Measurements from ENCODE around the gene STOX2.

The STOX2 gene

DNA sequence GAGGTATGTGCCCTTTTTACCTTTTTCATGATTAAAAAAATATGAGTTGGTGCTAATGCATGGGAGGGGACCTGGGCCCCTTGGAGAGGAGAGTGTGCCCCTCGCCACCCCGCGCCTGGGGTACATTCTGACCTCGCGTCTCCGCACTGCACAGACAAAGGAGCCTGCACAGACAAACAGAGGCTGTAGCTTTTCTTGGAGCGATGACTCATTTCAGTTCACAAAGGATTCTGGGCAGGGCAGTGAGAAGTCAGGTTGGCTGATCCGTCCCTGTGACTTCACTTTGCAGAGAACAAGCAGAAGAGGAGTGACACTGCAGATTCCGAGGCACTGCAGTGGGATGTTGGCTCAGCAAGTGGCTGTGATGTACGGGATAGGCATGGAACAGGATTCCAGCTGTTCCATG lies 82.9 kb downstream of the STOX2 start:
- peak; percentile 10 to 18 for DNase-seq

DNA sequence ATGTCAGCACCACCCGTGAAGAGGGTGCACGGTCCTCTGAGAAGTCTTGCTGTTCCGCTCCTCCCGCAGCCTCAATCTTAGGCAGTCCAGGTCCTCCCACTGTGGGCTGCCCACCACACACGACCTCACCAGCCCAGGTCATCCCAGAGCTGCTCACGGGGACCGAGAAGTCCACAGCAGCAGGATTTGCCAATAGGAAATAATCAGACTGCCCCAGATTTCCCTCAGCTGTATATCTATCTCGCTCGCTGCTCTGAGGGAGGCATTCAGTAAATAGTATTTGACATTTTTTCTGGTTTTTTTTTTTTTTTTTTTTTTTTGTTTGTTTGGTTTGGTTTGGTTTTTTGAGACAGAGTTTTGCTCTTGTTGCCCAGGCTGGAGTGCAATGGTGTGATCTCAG lies 83.8 kb downstream of the STOX2 start:
- DNase-seq = no peak

DNA sequence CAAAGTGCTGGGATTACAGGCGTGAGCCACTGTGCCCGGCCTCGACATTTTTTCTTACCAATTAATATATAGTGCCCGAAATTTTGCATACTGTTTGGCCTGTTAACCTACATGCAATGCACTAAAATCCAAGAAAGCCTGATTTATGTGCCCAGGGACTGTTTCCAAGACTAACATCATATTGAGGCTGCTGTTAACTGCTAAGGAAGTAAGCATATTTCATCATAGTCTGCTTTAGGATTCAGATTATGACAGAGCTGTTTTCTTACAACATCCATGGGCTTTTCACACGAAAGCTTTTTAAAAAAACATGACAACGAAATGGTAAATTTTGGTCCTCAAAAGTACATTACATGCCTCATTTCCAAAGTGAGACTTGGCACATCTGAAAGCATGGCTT lies 84.4 kb downstream of the STOX2 start:
- peak; percentile 10 to 23 for DNase-seq

DNA sequence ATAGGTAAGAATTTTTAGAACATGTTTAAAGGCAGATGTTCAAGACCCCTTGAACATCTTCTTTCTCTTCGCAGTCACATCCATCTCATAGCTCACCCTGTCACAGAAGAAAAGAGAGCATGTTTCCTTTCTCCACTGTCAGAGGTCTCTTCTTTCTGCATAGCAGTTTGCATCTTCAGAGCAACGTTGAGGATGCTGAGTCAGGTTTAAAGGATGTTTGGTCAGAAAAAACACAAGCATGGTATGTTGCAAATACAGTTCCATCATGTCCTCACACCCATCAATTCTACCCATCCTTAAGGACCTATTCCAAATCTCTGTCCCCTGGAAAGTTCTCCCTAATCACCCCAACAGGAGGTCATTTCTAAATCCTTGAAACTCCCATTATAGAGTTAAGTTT lies 84.8 kb downstream of the STOX2 start:
- DNase-seq = no peak

DNA sequence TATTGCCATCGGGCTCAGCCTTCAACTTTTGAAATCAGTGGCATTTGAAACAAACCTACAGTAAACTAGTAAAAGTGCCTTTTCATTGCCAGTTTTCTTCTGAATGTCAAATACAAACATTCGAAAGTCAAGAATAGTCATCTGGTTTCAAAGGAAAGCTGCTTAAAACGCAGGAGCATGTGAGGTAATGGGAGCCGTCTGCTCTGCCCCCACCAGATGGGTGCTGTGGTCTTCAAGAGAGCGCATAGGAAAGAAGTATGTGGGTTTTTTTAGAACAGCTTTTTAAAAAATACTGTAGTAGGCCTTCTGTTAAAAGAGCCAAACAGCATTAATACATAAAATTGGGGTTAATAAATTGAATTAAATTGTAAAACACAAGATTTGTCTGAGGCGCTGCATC lies 88.6 kb downstream of the STOX2 start:
- no peak for DNase-seq

DNA sequence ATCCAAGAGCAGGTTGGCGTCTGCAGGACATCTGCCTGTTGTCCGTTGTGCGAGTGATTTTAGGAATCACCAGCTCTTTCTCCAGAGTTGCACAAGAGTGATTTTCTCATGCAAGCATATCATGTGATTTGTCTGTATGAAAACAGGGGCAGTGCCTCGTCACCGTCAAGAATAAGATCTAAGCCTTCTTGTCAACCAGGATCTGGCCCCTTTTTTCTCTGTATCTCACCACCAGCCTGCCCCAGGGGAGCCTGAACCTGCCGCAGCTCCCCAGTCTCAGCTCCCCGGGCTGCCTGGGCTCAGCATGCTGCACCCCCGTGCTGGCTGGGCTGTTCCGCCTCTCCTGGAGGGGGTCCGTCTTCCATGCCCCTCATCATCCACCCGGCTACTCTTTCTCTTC lies 90.5 kb downstream of the STOX2 start:
- no peak for DNase-seq

DNA sequence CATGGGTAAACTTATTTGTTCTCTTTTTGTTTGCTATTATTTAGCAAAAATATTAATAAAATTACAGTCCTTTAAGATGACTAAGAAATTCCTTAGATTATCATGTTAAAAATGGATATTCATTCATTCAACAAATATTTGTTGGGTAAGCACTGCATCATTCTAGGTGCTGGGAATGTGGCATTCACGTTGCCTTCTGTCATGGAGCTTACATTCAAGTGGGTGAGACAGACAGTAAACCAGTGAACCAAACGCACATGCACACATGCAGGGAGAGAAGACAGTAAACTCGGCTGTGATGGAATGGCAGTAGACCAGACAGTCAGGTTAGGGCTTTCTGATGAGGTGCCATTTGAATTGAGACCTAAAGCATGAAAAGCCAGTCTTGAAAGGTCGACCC lies 91.8 kb downstream of the STOX2 start:
- no peak for DNase-seq

DNA sequence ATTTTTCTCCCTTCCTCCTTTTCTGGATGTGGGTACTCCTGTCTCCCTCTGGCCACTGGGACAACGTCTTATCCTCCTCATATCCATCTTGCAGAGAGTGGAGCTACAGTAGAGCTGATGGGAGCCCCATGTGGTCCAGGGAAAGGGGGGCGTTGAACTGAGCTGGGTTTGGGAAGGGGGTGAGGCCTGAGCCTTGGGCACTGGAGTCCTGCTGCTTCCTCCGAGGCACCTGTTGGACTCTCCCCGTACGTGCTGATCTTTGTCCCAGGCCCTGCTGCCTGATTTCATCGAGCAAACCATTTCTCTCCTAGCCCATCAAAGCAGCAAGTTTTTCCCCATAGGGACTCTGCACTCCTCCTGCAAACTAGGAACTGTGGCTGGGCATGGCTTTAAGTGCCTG lies 94.3 kb downstream of the STOX2 start:
- no peak for DNase-seq

DNA sequence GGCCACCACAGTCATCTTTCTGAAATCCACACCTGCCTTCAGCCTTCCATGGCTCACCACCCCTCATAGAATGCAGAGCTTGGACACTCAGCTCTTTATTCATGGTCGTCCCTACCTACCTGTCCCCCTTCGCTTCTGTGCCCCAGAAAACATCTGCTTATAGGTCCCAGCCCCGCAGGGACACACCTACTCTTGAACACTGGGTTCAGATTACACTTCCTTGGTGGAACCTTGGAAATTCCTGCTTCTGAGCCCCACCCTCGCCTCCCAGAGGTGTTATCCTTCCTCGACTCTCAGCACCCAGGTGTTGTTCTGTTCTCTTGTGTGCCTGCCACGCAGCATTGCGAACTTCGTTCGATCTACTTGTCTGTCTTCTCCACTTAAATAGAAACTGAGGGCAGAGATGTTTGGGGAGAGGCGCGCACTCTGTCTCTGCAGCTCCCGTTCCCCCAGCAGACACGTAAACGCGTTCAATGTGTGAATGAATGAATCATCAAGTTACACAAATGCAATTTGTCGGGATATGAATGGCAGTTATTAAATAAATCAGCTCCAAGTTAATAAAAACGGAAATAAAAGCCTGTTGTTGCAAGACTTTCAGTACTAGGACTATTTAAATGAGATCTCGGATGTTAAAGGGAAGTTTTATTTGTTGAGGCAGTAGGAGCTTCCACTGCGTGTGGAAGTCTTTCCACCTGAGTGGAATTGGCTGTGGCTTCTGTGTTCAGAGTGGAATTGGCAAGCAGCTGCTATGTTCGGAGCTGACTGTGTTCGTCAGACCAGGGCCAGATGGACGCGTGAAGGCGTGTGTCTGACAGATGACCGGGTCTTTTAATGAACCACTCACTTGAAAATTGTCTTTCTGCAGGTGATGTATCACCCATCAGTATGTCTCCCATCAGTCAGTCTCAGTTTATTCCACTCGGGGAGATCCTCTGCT lies 95.6 kb downstream of the STOX2 start:
- no peak for DNase-seq

DNA sequence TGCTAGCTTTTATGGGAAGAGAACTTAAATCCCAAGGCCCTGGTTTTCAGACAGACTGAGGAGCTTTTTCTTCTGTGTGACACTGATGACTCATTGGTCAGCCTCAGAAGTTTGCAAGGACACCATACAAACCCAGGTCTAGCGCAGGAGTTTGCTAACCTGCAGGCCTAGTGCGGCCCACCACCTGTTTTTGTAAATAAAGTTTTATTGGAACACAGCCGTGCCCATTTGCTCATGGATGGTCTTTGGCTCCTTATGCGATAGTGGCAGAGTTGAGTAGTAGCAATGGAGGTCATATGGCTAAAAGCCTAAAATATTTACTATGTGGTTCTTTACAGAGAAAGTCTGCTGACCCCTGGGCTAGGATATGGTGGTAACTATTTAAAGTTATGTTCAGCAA lies 98.3 kb downstream of the STOX2 start:
- DNase-seq = no peak

DNA sequence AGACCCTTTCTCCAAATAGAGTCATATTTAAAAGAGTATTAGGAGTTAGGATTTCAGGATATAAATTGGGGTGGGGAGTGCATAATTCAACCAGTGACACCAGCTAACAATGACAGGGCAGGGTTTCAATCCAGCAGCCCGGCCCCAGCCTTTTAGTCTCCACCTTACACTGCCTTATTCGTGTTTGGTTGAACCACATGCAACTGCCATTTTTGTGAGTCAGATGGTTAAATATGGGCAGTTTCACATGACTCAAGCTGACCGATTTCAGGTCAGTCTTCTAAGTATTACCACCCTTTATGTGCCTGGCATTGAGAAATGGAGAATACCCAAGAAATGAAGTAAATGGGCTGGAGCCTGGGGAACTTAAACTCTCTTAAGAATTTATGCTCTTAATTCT lies 102.8 kb downstream of the STOX2 start:
- no peak for DNase-seq

DNA sequence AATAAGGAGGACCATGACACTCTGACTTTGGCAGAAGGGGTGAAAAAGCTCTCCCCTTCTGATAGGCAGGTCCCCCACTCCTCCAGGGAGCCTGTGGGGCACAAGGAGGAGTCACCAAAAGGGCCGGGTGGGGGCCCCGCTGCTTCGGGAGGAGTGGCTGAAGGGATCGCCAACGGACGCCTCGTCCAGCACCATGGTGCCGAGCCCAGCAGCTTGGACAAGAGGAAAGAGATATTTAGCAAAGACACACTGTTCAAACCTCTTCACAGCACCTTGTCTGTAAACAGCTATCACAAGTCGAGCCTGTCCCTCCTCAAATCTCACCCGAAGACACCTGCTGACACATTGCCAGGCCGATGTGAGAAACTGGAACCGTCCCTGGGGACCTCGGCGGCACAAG lies 105.6 kb downstream of the STOX2 start:
- no peak for DNase-seq

DNA sequence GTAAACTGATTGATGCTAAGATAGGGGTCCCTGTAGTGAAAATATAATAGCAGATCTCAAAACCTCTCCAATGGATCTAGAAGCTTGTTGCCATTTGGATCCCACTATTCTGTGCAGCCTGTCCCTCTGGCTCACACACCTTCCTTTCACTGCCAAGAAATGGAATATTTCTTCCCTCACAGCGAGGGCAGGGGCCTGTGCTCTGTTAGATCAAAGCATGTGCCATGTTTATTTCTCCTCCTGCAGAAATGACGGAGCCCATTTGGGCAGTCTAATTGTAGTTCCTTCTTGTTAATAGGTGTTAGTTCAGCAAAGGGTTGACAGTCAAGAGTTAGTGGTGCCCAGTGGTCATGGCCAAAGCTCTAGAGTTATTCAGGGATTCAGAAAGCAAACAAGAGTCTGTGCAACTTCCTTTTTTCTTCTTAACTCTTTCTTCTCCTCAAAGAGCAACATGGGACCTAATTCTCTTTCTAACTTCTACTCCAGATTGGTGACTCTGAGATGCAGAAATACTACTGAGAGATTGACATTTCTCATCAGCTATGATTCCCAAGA lies 106.8 kb downstream of the STOX2 start:
- DNase-seq = peak; percentile 11 to 41

DNA sequence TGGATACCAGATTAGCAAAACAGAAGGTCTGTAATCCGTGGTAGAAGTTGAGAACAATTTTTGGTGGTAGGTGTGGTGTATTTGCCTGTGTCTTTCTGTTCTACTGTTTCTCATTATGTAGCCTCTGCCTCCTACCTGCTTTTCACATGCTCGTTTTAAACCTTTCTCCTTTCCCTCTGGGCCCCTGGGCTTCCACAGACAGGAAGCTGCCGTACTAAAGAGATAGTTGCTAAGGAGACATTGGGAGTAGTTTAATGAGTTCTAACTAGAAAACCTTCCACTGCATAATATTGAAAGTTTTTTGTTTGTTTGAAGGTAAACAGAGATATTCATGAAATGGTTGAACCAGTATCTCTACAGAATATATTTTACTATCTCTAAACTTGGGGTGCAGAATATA lies 107.8 kb downstream of the STOX2 start:
- DNase-seq = peak; percentile 11 to 16

DNA sequence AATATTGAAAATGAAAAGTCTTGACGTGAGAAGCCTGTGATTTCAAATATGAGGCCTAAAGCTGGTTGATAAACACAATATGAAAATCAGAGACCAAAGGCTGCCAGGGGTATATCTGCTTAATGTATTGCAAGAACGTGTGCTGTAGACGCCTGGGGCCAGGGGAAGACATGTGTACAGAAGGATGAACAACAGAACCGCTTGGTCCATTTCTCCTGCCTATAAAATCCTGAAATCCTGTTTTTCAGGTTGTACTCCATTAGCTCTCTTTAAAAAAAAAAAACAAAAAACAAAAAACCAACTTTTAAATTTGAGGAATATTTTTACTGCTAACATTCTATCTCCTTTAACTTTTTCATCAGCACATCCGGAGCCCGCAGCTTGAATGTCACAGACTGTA lies 109.2 kb downstream of the STOX2 start:
- DNase-seq = no peak

DNA sequence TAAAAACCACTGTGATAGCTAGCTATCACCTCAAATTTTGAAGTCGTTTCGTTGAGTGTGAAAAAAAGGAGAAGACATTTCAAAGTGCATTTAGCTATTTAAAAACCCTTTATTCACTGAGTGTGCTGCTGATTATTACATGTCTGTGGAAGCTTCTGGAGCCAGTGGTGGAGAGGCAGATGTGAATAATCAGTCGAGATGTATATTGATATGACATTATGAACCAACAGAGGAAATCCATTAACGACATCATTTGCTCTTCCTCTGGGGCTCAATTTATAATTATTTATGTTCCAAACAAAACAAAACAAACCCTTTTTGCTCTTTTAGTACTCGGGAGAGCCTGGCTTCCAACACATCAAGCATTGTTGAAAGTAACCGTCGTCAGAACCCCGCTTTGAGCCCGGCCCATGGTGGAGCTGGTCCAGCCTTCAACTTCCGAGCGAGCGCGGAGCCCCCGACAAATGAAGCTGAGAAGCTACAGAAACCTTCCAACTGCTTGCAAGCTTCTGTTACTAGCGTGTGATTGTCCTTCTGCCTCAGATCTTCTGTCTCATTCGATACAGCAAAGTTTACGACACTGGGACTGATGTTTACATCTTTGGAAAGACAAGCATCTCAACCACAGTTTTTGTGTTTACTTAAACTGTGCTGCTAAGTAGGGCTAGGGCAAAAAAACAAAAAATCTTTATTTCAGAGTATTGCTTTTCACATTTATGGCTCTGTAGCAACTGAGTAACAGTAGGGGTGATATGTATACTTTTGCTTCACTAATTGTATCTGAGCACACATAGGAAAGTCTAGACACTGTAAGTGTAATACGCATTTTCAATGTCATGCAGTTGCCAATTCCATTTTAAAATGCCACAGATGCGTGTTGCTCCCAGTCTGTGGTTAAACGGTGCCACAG lies 111.9 kb downstream of the STOX2 start:
- no peak for DNase-seq

DNA sequence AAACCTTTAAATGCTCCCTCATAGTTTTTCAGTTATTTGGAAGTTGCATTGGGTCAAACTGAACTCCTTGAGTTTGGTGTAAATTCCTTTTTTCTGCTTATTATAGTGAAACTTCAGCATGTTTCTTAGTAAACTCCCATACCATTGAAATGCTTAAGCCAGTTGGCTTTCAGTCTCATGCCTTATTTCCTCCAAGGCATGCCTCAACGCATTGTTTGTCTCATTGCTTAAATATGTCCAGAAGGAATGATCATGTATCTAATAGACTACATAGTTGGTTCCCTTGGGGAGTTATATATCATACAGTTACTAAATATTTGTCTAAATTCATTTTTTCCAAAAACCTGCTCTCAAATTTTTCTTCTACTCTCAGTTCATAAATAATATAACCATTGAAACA lies 114.0 kb downstream of the STOX2 start:
- DNase-seq = no peak

DNA sequence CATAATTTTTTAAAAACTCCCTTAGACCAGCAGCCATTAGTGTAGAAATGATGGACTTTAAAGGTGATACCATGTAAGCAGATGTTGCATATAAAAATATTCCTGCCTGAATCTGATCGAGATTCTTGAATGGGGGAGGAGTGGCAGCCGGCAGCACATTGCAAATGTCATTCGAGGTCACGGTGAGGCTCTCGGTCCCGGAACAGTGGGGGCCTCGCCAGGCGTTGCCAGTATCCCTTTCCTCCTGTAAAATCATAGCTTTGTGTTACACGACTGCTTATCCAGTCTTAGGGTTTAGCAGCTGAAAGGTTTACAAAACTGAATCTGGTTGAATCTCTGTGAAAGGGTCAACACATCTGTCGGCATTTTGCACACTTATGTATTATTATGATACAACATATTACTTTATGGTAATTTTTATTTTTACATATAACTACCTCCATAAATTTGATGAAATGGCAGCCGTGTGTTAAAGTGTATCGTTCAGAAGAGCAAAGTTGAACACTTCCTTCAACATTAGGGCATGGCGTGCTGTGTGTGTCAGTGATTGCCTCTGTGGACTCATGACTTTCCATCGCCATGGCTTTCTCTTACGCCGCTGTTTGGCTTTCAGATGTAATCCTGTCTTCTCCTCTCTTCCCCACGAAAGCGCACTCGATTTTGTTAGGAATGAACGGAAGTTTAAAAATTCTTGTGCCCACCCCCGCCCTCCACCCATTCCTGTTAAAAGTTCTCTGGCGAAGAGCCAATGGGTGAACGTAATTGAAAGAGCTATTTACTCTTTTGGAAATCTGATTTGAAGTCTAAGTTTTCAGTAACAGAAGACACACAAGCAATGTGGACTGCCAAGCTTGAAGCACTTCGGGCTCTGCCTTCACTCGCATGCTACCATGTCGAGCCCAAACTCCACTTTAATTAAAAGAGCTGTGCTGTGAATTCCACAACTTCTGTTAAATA lies 114.8 kb downstream of the STOX2 start:
- no peak for DNase-seq

DNA sequence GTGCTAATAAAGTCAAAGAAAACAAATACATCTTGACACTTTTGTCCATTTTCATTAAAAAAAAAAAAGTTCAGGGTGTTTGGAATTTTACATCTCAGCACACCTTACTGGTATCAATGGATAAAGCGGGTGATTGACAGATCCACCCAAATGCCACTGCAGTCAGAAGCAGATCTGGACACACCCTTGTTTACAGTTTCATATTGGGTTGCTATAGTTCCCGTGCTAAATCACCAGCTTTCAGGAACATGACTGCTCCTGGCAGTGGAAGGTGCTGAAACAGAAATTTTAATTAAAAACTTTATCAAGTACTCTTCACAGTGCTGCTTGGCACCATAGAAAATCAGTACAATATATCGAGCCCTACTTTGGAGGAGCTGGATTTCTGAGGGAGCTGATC lies 116.3 kb downstream of the STOX2 start:
- no peak for DNase-seq

DNA sequence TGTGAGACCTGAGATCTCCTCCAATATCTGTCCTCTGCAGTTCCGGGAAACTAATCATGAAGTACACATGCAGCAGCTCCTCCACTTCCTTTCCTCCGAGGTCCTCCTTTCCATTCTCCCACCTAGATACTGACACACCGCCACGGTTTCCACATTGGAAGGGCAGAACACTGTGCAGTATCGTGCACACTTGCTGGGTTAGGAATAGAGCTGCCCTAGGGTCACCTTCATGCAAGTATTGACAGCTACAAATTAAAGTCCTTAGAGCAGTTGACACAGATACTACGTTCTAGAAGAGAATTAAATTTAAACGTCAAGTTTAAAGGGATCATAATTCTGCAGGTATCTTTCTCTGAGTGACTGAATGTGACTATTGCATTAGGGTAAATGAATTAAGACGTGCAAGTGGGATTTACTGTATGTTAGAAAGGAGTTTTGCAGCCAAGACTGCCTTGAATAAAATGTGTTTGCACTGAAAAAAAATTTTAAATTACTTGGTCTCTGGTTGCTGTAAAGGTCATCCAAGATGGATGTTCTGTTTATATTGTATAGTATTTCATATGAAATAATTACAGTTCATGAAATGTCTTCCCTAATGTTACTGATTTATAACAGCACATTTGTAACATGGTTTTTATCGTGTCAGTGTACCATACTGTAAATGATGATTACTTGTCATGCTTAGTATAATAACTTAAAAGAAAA lies 117.7 kb downstream of the STOX2 start:
- DNase-seq = no peak

DNA sequence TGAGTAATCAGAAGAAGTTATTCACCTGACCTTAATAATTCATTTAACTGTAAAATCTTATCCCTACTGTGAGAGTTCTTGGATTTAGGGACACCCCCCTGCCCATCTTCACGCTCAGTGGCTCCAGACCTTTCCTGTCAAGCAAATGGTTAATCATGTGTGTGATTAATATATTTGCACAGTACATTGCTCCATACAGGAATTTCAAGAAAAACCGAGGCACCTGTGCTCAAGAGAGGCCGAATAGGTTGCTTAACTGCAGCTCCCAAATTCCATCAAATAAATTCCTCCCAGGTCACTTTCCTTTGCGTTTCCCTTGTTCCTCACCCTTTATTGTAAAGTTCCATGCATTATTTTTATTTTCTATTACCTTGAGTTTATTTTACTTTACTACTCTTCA lies 119.5 kb downstream of the STOX2 start:
- no peak for DNase-seq

Measured in Kasumi-1 (cell line).